Placental epithelial cell (primary cell): ENCODE results near the gene ZNF660. TPM values are rescaled to one million over a fixed set of nuclear protein-coding genes. Genes with fewer than 3 reads are reported as not detected.

Experiments used
- total RNA-seq: library from RNA; depleted of rRNA; stranded (reverse); fragments of >200 nt; gene quantifications from 2 replicates; pipeline ENCODE4 v1.2.3, GENCODE V29; 2012

Gene ZNF660
- 3.0 and 7.5 TPM in 2 replicates for total RNA-seq

GRCh38 chr3:44584646-44585501, at the start of gene ZNF660:
Gene ZNF660, plus strand, starts transcription at chr3:44584964. Its CDS starts 9,230 bp downstream, at chr3:44594194.

DNA sequence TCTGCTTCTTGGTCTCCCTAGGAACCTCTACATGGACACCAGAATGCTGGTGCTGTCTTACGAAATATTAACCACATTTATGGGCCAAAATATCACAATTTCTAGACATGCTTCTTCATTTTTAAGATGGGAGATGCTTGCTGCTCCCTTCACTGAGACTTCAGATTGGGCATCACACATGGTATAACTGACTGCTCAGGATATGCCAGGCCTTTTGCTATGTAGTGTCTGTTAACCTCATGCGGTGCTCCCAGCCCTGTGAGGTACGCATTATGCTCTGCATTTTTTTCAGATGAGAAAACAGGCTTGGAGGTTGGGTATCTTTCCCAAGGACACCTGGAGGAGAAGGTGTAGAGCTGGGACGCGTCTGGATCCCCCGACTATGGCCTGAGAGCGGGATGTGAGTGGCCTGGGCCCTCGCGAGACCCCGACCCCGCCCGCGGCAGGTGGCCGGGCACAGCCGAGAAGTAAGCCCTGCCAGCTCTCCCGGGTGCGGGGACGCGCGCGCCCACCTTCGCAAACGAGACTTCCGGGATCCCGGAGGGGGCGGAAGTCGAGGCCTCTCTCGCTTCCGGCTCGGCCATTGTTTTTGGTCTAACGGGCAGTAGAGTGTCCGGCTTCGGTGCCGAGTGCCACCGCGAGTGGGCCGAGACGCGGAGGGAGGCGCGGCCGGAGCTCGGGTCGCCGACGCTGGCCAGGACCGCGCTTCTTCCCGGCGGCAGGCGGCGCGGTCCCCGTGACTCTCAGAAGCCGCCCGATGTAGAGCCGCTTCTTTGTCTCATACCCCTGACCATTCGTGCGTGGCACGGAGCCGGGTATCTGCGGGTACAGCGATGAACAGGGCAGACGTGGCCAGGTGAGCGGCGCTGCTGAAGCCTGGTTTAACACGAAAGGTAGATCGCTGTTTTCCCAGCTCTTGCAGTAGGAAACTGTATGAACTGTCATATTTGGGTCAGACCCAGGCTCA, 29.9 kb upstream of the ZNF660 start, which contains the start of gene ZKSCAN7:
Gene ZKSCAN7 (plus strand): TSS at position 568 of the 967 bp plus-strand sequence. CDS start 1,855 bp downstream, outside the sequence.

GRCh38 chr3:44624749-44625480, 40.2 kb downstream of the ZNF660 start, which contains the start of gene ZNF197:
Gene ZNF197, plus strand, starts transcription at chr3:44625036. Its CDS starts 4,119 bp downstream, at chr3:44629155.

GRCh38 chr3:44648564-44649229, 63.9 kb downstream of the ZNF660 start, which contains the start of gene ZNF35:
Gene ZNF35, plus strand, starts transcription at chr3:44648732. Its CDS starts 2,336 bp downstream, at chr3:44651068.

Other genes starting within 250 kb of the ZNF660 start
- gene TCAIM, start 246.2 kb upstream of the ZNF660 start, total RNA-seq = 24.3 and 38.6 TPM in 2 replicates
- 10.2 TPM in 2 replicates for gene ZNF445, start 107.3 kb upstream of the ZNF660 start, total RNA-seq
- 13.4 and 14.9 TPM in 2 replicates for gene ZKSCAN7, start 29.8 kb upstream of the ZNF660 start, total RNA-seq
- 19.3 and 24.3 TPM in 2 replicates for gene ZNF197, start 40.1 kb downstream of the ZNF660 start, total RNA-seq
- gene ZNF35, start 63.8 kb downstream of the ZNF660 start, total RNA-seq = 12.6 and 15.1 TPM in 2 replicates
- gene ZNF502, start 127.7 kb downstream of the ZNF660 start, total RNA-seq = 5.0 and 7.9 TPM in 2 replicates
- gene ZNF501, start 144.7 kb downstream of the ZNF660 start, total RNA-seq = 4.2 and 13.7 TPM in 2 replicates
- 17.7 and 23.1 TPM in 2 replicates for gene KIAA1143, start 176.7 kb downstream of the ZNF660 start, total RNA-seq
- 2.8 and 4.3 TPM in 2 replicates for gene KIF15, start 176.8 kb downstream of the ZNF660 start, total RNA-seq